HCT116 (cell line): ENCODE results near the gene DOK1.

Experiments used
- POLR2A ChIP-seq: IDR thresholded peaks from 2 replicates; pipeline ENCODE4 v1.7.0; 2011; ENCODE audit warnings: borderline replicate concordance; ENCODE audit not compliant: insufficient read depth, insufficient read length; ENCODE audit errors: extremely low read depth
- RAD21 ChIP-seq: IDR thresholded peaks from 2 replicates; pipeline ENCODE4 v1.6.1; 2012; ENCODE audit warnings: low read depth, mild to moderate bottlenecking
- SIN3A ChIP-seq: IDR thresholded peaks from 2 replicates; pipeline ENCODE4 v1.6.1; 2012; ENCODE audit warnings: low read depth
- TF ChIP-seq, protein P1 (sequence below), 3 experiments: fragments of 200-600 bp in 1 of 3; sonication (generic) in 1 of 3; IDR thresholded peaks in 2 of 3; conservative IDR thresholded peaks in 1 of 3; 2 replicates each; pipeline ENCODE4 v1.5.1; 2012 to 2017; ENCODE audit warnings: low read depth in 2 of 3, low read length in 2 of 3, antibody characterized with exemption in 1 of 3, borderline replicate concordance in 1 of 3, control low read depth in 1 of 3, mild to moderate bottlenecking in 1 of 3, mixed read lengths in 1 of 3, mixed run types in 1 of 3, moderate library complexity in 1 of 3; ENCODE audit not compliant: insufficient read depth in 1 of 3

DNA sequence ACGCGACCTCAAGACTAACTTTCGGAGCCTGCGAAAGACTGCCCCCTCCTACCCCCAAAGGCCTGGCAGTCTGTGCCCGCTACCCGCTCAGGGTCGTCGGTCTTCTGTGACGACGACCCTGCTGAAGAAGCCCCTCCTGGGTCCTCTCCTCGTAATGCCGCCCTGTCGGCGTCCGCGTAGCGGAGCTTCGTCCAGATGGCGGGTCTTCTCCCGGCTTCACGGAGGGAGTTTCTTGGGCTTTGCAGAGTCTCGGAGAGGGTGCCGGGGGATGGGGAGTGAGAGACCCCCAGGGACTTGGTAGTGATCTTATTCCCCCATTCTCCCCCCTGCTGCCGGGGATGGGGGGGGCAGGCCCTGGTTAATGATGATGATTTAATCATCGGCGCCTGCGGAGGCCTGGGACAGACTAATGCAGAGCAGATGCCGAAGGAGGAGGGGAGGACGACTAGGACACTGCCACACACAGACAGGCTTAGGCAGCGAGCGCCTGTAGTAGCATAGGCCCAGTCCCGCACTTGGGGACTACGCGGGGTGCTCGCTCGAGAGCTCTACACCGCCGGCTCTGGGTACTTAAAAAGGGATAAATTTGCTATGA lies 46.5 kb upstream of the DOK1 start:
- TF ChIP-seq, protein P1, sequence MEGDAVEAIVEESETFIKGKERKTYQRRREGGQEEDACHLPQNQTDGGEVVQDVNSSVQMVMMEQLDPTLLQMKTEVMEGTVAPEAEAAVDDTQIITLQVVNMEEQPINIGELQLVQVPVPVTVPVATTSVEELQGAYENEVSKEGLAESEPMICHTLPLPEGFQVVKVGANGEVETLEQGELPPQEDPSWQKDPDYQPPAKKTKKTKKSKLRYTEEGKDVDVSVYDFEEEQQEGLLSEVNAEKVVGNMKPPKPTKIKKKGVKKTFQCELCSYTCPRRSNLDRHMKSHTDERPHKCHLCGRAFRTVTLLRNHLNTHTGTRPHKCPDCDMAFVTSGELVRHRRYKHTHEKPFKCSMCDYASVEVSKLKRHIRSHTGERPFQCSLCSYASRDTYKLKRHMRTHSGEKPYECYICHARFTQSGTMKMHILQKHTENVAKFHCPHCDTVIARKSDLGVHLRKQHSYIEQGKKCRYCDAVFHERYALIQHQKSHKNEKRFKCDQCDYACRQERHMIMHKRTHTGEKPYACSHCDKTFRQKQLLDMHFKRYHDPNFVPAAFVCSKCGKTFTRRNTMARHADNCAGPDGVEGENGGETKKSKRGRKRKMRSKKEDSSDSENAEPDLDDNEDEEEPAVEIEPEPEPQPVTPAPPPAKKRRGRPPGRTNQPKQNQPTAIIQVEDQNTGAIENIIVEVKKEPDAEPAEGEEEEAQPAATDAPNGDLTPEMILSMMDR (IDR thresholded peaks at IDR 0.05 in 2 of 3, conservative IDR thresholded peaks at IDR 0.05 in 1 of 3; ENCODE audit: borderline replicate concordance in 1 of 3, insufficient read depth in 1 of 3, low read depth in 2 of 3, low read length in 2 of 3): no peak
- no peak for TF ChIP-seq POLR2A
- no peak for TF ChIP-seq RAD21
- no peak for TF ChIP-seq SIN3A
